M059J (cell line): Measurements from ENCODE around the gene CABP5. TPM values are rescaled to one million over a fixed set of nuclear protein-coding genes. Genes with fewer than 3 reads are reported as not detected.
"Not testable (repeated sequence)": the region's sequence is repeated elsewhere in the genome, so short reads cannot be mapped to it uniquely, and the experiment has no call there.

Source experiments
- DNase-seq: peaks from one replicate; pipeline ENCODE4 v3.0.0-alpha.2; 2012; ENCODE audit warnings: low read depth
- total RNA-seq: library from RNA; depleted of rRNA; stranded (reverse); fragments of >200 nt; shearing (Covaris generic); gene quantifications from 2 replicates; pipeline ENCODE4 v1.2.3, GENCODE V29; 2014; rRNA removed

The CABP5 gene
- 1.1 and 2.8 TPM in 2 replicates for total RNA-seq

DNA sequence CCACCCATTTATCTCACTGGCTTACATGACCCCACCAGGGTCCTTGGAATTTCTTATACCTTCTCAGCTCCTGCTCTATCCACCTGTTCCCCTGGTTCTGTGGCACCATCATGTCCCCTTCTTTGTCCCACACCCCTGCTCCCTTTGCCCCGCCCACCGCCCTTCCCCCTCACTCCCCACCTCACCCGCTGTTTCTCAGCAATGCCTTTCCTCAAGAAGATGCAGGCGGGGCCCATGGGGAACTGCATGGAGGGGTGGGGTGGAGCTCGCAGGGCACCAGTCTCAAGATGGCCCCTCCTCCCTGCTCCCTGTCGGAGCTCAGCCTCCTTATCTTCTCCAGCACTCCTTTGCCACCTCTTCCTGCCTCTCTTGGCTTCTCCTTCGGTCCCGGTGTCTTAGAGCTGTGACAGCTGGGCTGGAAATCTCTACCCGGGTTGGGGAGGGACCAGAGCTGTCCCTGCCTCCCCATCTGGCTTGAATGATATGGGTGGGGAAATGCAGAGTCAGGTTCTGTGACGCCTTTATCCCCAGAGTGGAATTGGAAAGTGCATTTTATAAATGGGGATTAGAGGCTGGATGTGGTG is at the start of gene CABP5:
Gene CABP5 (minus strand): TSS at position 405 of the 584 bp plus-strand sequence. CDS start 157 bp downstream, at position 248.
- DNase-seq, result no peak

DNA sequence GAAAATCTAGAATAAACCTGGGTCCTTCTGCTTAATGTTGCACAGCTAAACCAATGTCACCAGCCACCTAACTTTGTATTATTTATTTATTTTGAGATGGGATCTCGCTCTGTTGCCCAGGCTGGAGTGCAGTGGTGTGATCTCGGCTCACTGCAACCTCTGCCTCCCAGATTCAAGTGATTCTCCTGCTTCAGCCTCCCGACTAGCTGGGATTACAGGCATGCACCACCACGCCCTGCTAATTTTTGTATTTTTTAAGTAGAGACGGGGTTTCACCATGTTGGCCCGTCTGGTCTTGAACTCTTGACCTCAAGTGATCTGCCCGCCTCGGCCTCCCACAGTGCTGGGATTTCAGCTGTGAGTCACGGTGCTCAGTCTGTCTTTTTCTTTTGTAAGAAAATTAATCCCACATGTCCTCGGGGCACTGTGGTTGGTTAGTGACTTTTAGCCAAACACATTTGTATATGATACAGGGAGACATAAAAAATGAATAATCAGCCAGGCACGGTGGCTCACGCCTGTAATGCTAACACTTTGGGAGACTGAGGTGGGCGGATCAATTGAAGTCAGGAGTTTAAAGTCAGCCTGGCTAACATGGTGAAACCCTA is 47.3 kb upstream of the CABP5 start:
- peak; percentile 100 for DNase-seq

DNA sequence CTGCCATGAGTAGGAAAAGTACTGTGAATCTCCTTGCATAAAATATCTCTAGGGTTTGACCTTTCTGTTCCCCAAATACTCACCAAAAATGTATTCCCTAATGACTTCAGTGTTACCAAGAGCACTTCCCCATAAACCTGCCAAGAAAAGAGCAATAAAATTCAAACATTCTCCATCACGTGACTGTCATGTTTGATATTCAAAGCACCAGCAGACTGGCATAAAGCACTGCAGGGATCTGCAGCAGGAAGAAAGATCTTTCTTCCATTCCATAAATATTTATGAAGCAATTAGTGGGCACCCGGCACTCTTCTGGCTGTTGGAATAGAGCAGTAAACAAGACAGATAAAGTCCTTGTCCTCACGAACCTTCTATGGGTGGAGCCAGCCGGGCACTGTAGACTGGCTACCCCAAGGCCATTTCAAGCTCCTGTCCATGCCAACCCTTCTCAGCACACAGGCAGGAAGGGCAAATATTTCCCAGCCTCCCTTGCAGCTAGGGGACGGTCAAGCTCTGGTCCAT is 46.5 kb upstream of the CABP5 start:
- peak; percentile 98 for DNase-seq

DNA sequence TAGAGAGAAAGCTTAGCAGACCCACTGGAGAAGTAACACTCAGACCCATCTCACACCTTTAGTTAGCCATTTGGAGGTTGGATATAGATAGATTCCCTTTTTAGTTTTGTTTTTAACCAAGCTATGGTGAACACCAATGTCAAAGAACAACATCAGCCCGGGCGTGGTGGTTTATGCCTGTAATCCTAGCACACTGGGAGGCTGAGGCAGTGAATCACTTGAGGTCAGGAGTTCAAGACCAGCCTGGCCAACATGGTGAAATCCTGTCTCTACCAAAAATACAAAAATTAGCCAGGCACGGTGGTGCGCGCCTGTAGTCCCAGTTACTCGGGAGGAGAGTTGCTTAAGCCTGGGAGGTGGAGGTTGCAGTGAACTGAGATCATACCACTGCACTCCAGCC is 45.1 kb upstream of the CABP5 start:
- DNase-seq, result not testable (repeated sequence)

DNA sequence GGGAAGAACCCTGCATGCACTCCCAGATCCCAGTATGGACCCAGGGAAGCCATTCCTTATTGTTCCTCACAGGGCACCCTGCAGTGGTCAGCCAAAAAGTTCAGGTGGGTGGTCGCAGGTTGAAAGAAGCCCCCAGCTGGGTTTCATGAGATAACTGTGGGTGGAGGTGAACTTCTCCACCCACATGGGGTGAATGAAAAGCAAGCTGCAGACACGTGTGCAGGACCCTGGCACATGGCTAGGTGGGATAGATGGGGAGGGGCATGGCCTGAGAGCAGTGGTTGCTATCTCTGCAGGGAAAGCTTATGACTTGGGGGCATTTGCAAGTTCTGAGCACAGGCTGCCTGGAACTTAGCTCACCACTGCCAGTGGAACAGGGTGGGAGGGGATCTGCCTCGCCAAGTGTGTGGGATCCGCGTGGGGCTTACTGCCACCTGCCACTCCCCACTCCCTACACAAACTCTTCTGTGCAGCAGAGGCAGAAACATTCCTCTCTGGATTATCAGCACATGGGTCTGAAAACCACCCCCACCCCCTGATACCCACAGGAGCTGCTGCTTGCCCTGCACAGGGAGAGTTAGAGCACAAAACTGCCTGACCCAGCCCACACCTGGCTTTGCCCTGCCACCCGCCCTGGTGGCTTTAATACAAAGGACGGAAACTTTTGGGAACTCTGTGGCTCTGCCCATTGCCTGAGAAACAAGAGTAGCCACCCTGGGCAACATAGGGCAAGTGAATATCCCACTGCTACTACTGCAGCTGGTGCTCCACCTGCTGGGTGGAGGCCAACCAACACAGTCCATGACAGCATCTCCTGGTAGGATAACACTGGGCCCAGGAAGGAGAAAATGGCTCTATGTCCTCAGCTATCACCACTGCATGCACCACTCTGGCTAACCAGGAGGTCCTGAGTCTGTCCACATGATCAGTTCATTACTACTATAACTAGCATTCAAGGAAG is 42.3 kb upstream of the CABP5 start:
- no peak for DNase-seq

DNA sequence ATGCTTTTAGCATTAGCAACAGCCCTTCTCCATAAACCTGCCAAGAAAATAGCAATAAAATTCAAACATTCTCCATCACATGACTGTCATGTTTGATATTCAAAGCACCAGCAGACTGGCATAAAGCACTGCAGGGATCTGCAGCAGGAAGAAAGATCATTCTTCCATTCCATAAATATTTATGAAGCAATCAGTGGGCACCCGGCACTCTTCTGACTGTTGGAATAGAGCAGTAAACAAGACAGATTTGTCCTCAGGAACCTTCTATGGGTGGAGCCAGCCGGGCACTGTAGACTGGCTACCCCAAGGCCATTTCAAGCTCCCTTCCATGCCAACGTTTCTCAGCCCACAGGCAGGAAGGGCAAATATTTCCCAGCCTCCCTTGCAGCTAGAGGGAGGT is 41.2 kb upstream of the CABP5 start:
- DNase-seq, result peak; percentile 86

DNA sequence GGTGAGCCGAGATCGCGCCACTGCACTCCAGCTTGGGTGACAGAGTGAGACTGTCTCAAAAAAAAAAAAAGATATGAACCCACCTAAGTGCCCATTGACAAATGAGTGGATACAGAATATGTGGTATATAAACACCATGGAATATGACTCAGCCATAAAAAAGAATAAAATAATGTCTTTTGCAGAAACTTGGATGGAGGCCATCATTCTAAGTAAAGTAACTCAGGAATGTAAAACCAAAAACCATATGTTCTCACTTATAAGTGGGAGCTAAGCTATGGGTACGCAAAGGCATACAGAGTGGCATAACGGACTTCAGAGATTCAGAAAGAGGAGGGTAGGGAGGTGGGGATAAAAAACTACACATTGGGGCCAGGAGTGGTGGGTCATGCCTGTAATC is 37.2 kb upstream of the CABP5 start:
- DNase-seq, result no peak

DNA sequence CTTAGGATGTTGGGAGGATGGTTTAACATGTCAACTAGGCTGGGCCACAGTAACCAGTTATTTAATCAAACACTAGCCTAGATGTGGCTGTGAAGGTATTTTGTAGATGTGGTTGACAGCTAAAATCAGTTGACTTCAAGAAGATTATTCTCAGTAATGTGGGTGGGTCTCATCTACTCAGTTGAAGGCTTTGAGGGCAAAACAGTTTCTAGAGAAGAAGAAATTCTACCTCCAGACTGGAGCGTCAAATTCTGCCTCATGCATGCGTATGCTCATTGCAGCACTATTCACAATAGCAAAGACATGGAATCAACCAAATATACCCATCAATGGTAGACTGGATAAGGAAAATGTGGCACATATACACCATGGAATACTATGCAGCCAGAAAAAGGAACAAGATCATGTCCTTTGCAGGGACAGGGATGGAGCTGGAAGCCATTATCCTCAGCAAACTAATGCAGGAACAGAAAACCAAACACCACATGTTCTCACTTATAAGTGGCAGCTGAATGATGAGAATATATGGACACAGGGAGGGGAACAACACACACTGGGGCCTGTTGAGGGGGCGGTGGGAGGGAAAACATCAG is 26.4 kb upstream of the CABP5 start:
- not testable (repeated sequence) for DNase-seq

DNA sequence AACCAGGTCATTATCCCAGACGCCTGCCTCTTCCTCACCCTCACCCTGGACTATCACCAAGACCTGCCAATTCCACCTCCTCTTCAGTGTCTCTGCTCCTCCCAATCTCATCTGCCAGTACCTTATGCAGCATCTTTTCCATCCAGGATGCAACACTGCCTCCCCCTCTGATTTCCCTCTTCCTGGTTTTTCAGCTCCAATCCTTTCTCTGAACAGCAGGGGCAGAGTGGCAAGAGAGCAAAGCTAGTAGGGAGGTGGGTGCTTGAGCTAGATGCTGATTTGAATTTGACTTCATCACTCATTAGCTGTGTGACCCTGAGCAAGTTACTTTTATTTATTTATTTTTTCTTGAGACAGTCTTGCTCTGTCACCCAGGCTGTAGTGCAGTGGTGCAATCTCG is 25.6 kb upstream of the CABP5 start:
- DNase-seq, result peak; percentile 39

DNA sequence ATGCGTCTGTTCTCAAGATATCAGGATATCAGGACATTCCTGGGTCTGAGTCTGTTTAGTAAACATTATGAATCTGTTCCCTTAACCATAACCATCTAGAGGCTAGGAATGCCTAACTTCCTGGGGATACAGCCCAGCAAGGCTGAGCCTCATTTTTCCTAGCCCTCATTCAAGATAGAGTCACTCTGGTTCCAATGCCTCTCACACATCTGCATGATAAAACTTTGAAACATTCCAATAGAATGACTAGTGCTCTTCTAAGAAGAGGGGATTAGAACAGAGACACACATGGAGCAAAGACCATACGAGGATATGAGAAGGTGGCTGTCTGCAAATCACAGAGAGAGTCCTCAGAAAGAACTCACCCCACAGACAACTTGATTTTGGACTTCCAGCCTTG is 20.6 kb upstream of the CABP5 start:
- DNase-seq, result peak; percentile 75

DNA sequence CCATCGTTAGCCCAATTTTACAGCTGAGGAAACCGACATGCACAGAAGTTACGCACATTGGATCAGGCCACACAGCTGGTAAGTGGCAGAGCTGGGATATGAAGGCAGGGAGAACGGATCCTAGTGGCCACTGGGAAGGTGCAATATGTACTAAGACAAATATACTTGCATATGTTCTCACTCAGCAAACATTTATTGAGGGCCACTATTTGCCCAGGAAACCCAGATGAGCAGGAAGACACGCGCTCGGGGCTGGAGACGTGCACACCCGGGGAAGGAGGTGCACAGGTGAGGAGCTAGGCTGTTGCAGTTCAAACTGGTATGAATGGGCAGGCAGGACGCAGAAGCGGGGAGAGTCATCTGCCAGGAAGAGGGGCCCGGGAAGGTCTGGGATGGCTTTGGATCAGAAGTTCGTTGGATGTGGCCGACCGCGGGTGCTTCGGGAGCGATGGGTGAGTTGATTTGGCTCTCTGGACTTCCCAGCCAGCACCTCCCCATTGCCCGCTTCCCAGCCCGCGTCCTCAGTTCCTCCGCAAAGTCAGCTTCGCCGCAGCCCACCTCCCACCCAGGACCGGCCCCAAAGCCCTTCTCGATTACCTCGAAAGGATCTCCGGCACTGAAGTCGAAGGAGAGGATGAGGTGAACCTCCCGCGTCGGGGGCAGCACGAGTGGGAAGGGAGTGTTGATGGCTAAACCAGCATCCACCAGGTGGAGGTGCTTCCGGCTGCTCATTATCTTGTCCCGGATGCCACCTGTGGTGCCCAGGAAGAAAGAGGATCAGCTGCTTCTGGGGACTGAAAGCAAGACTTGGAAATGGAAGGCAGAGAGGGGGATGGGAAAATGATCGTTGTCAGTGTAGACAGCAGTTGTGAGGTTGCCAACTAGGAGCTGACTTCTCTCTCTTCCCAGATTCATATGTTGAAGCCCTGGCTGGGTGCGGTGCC is 17.8 kb upstream of the CABP5 start:
- DNase-seq, result no peak

DNA sequence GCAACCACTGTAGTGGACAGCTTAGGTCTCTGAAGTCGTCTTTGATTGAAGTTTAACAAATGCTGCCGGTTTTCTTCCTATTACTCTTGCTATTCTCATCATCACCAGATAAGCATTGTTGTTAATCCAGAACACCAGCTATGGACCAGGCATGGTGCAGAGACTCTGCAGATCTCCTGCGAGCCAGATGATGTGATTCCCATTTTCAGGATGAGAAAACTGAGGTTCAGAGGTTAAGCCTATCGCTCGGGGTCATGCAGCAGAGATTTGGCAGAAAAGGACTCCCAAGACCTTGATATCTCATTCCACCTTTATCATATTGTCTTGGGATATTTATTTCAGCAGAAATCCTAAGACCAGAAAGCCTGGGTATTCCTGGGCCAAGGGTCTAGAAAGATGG is 16.5 kb upstream of the CABP5 start:
- no peak for DNase-seq

DNA sequence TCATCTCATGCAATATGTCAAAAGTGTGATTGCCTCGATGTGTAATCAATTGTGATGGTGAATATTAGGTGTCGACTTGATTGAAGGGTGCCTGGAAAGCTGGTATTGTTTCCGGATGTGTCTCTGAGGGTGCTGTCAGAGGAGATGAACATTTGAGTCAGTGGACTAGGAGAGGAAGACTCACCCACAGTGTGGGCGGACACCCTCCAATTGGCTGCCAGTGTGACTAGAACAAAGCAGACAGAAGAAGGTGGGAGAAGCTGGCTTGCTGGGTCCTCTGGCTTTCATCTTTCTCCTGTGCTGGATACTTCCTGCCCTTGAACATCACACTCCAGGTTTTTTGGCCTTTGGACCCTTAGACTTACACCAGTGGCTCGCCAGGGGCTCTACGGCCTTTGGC is 15.5 kb upstream of the CABP5 start:
- no peak for DNase-seq

DNA sequence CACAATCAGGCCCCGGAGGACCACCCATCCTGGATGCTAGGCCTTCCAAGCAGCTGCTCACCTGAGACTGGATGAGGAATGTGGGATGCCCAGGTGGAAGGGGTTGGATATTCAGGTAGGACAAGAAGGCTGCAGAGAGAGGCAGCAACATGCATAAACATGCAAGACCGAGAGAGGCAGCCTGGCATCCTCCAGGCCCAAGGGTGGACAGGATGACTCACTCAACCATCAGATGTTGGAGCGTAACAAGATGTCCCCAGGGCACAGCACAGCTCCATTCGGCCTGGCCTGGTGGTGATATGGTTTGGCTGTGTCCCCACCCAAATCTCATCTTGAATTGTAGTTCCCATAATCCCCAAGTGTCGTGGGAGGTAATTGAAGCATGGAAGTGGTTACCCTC is 10.0 kb upstream of the CABP5 start:
- peak; percentile 80 for DNase-seq

DNA sequence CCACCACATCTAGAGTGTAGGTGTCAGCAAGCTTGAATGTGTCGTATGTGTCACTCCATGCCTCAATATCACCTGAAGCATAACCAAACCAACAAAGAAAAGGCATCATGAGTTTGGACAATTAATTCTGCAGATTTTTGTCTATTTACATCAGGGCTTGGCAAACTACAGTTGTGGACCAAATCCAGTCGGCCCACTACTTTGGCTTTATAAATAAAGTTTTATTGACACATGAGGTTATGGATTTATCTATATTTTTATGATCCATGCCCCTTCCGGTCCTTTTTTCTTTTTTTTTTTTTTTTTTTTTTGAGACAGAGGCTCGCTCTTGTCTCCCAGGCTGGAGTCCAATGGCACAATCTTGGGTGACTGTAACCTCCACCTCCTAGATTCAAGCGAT is 9.2 kb upstream of the CABP5 start:
- no peak for DNase-seq

DNA sequence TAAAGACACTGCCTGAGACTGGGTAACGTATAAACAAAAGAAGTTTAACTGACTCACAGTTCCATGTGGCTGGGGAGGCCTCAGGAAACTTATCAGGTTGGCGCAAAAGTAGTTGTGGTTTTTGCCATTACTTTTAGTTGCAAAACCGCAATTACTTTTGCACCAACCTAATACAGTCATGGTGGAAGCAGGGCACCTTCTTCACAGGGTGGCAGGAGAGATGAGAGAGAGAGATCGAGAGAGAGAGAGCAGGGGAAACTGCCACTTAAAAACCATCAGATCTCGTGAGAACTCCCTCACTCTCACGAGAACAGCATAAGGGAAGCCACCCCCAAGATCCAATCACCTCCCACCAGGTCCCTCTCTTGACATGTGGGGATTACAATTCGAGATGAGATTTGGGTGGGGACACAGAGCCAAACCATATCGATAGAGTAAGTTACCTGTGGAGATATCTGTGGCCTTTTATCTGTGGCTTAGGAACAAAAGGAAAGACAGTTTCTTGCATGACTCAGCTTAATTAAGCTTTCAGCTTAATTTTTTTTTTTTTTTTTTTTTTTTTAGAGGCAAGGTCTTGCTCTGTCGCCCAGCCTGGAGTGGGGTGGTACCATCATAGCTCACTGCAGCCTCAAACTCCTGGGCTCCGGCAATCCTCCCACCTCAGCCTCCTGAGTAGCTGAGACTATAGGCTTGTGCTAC is 7.6 kb upstream of the CABP5 start:
- DNase-seq, result peak; percentile 65

DNA sequence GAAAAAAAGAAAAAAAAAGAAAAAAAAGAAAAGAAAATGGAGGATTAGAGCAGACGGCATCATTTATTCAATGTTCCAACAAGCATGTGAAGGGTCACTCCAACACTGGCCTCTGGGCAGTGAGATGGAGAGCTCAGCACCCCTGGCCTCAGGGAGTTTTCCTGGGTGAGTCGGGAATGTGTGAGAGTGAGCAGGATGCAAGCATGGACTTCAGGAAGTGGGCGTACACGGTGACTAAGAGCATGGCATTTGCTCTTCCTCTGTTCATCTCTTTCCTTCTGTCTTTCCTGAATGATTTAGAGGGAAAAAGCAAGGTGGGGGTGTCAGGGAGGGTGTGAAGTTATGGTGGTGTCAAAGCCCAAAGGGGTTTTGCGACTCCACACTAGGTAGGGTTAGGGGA is 682 bp upstream of the CABP5 start:
- DNase-seq, result peak; percentile 54

DNA sequence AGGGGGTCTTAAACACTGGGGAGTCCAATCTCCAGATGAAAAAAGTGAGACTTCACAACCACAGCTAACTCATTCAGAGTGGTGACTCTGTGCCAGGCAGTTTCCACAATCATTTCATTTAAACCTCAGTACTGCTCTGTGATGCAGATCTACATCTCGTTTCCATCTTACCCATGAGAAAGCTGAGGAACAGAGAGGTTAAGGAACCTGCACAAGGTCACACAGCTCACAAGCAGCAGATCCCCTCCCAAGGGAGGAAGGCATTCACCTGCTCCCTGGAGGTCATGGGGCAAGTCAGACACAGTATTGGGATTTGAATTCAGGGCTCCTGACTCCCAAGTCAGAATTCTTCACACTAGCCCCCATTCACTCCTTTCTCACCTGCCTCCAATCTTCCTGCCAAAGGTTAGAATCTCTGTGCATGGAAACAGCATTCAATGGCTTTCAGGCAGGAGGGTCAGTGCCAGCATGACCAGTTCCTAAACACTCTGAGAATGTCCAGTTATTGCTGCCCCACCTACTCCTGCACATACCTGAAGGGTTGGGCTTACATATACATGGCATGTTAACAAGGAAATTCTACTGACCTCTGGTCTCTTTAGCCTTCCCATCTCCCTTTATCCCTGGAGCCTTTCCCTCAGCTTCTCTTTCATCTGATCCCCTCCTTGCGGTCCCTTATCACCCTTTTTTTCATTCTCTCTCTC is 1.9 kb downstream of the CABP5 start:
- DNase-seq, result no peak

DNA sequence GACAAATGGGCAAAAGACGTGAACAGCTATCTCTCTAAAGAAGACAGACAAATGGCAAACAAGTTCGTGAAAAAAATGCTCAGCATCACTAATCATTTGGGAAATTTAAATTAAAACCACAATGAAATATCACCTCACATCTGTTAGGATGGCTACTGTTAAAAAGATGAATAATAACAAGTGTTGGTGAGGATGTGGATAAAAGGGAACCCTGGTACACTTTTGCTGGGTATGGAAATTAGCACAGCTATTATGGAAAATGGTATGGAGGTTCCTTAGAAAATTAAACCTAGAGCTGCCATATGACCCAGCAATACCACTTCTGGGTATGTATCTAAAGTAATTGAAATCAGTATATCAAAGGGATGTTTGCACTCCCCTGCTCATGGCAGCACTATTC is 7.1 kb downstream of the CABP5 start:
- DNase-seq, result no peak

DNA sequence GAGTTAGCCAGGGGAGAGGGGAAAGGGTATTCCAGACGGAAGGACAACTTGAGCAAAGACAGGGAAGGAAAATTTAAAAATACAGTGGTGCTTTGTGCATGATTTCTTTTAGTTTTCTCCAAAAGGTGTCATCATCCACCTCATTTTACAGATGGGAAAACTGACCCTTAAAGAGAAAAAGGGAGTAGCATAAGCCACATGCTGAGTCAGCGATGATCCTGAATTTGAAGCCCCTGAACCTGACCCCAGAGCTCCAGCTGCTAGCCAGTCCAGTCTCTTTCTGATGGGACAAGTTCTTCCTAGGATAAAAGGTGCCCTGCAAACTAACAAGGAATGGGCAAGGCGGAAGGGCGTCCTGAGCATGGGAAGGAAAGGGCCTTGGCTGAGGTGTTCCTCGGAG is 10.3 kb downstream of the CABP5 start:
- no peak for DNase-seq
